Activated gamma-delta T cell (primary cell): ENCODE results near the gene DLG3.
"Not testable (repeated sequence)": the region's sequence is repeated elsewhere in the genome, so short reads cannot be mapped to it uniquely, and the experiment has no call there.

Experiments used
- DNase-seq: peaks from one replicate; lab custom pipeline; 2025; lab: John Stamatoyannopoulos, UW

The DLG3 gene

DNA sequence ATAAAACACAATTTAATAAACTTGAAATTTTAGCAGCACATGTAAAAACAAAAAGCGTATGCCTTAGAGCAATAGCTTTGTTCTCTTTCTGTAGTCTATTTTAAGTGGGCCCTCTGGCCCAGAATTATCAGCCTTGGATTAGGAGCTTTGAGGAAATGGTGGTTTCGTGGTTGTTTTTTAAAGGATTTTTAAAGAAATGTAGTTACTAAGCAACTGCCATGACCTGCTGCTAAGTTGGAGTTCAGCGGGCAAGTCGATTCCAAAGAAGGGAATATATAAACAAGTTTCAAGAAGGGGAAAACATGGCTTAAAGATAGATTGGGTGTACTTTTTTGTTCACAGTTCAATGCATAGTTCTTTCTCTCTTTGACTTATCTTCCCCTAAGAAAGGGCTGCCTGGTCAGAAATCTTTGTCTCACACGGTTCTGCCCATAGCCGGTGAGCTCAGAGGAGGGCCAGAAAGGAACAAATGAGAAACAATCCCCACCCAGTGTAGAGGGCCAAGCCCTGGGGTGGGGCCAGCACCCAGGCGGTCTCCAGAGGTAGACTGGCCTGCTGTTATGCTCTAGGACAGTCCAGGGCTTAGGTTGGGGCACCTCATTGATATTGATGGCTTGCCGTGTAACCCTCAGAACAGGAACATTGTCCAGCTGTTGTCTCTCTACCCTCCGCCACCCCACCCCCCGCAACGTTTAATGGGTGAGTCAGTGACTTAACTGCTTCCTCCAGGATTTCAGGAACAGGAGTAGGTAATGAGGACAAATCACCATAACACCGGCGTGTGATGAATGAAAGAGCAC is 32.5 kb downstream of the DLG3 start:
- DNase-seq = no peak

DNA sequence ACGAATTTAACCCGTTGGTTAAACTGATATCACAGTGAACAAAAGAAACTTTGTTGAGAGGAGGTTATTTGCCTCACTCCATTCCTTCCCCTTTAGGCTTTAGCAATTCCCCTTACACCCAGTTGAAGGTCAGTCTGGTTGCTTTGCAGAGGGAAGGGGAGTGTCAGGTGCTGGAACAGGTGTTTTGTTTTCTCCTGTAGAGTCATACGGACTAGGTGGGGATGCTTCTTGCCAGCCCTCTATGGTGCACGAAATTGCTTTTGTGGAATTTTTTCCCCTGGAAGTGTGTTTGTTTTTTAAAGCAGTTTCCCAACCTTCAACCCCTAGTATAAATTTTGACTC is 33.1 kb downstream of the DLG3 start:
- no peak for DNase-seq

DNA sequence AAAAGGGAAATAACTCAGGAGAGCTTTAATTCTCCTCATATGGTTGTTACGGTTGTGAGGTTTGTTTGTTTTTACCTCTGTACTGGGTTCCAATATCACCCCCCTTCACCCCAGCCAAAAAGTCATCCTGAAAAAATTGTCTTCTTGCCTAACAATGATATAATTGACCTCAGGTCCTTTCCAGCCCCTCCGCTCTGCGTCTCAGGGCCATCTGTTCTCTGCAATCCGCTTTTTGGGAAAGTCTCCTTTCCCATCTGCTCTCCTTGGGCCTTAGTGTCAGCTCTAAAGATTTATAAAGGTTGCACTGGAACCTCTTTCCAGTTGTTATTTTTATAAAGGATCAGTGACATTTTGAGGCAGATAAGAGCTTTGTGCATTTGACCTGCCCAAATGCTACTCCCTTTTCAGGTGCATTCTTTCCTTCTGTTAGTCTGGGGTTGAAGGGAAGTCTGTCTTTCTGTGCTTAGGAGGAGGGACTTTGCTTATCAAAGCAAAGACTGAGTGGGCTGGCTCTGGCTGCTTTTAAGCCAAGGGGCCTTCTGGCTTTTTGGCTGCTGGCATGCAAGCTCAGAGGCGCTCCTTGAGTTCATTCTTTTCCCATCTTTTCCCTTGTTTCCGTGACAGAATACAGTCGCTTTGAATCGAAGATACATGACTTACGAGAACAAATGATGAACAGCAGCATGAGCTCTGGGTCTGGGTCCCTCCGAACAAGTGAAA is 34.1 kb downstream of the DLG3 start:
- DNase-seq = no peak

DNA sequence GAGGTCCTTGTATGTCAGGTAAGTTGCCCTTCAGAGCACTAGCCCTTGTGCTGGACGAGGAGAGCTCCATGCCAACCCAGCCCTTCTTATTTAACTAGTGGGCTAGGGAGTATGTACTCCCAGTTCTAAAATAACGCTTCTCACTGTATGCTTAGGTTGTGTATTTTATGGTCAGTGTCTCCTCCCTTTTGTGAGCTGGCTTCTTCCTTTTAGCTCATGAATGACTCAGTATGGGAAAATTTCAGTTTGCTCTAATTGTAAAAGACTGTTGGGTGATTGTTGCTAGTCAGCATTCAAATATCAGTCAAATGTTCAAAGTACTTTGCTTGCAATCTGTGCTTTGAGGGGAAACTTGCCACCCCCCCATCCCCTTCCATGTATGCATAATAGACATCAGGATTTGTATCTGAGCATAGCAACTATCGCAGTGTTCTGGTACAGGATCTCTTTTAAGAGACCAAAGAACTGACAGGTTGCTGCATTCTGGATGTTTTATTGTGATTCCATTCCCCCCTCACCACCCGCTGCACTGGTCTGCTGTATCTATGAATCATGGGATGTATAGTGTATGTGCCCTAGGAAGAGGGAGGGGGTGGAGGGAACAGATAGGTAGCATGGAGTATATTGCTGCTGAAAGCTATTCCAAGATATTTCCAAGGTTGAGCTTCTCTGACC is 34.7 kb downstream of the DLG3 start:
- no peak for DNase-seq

DNA sequence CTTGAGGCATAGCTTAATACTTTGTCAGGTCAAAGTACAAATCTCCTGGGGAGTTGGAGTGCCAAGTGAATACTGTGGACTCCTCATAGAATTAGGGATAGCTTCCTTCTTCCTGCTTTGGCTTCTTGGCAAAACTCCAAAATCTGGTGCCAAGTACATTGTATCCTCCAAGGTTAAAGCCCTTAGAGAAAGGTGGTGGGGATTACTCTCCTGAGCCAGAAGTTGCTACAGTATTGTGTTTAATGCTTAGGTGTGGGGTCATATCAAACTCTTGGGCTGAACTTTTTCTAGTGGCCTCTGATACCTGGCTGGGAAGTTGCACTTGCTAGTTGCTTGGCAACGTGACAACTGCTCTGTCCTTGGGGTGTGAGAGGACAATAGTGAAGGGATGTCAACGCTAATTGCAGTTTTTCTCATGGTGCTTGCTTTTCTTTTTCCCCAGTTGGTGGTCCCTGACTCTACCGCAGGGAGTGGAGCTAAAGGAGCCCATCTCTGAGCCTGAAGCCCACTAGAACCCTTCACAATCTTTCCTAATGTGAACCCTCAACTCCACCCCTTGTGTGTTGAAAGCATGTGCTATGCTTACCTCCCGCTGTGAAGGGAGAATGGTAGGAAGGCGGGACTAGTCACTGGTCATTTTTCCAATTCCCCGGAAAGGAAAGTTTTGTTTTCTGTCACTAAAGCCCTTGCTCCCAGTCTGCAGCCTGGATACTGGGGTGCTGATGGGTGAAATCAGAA is 35.5 kb downstream of the DLG3 start:
- no peak for DNase-seq

DNA sequence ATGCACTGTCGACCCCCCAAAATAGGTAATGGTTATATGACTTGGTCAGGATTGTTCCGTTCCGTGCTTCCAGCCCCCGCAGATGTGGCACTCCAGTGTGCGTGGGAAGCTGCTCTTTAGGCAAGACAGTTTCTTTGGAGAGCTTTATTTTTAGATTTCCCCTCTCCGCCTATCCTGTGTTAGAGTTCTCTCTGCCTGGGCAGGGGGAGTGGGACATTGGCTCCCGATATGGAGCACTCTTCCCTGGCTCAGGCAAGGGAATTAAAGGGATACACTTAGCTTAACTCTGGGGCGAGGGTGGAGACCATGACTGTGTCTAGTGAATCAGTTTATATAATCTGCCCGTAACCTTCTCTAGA is 36.0 kb downstream of the DLG3 start:
- DNase-seq = no peak

DNA sequence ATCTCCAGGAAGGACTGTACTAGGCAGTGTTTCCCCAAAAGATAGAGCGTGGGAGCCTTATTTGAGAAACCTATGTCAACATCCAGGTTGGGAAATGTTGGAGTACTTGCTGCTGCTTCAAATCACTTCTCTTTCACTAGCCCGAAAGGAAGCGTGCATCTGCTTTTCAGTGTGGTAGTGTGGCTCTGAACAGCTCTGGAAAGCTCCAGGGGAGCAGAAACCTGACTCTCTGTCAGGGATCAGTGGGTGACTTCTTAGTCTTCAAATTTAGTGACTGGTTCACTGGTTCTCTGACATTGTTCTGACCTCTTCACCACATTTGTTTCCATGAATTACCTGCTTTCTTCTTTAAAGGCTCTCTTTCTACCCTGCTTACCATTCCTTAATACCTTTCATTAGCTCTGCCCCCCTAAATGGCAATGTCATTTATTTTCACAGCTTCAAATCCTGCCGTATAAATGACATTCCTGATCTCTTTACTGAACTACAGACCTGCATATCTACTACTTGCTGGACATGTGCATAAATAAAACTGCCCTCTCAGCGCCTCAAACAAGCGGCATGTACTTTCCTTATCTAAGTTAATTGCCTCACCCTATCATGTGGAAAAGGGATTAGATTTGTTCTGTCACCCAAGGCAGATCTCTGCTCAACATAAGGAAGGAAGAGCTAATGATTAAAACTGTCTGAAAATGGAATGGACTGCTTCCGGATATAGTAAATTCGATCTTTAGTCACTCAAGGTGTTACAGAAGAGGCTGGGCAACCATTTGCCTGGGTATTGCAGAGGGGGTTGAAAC is 37.0 kb downstream of the DLG3 start:
- DNase-seq = no peak

DNA sequence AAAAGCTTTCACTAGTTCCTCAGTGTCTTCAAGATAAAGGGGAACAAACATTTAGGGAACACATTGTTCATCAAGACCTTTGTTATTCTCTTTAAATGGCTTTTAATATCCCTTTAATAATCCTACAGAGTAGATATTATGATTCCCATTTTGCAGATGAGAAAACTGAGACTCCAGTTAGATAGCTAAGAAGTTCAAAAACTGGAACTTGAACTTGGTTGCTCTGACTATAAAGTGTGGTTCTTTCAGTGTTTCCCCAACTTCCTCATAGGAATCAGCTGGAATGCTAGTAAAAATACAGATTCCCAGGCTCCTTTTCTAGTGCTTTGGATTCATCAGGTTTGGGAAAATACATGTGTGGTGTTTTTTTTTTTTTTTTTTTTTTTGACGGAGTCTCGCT is 37.7 kb downstream of the DLG3 start:
- no peak for DNase-seq

DNA sequence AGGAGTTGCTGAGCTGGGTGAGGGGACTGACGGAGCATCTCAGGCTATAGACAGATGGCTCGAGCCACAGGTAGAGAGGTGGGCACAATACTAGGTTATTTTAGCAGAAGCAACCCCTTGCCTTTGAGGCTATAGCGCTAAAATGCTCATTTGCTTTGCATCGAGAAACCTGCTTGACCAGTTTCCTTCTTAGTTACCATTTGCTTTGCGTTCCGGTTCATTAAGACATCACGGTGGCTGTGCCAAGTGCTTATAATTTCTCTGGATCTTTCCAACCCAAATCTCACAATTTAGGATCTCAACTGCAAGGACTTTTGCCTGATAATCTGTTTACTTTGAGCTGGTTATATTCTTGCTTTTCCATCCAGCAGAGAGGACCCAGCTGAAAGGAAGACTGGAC is 40.8 kb downstream of the DLG3 start:
- DNase-seq = no peak

DNA sequence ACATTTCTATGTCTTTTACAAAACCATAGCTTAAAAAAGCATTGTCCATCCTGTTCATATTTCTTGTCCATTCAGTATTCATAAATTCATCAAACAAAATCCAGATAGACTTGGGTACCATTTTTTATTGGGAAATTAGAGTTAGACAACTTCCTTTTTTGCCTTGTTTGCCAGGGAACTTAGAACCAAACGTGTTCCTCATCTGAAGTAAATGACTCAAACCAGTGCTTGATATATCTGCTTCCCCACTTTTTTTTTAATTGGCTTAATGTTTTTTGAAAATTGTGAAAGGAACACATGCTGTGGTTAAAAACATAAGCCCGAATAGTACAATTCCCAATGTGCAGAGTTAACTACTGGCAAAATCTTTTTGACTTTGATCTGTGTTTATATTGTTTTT is 44.2 kb downstream of the DLG3 start:
- no peak for DNase-seq

DNA sequence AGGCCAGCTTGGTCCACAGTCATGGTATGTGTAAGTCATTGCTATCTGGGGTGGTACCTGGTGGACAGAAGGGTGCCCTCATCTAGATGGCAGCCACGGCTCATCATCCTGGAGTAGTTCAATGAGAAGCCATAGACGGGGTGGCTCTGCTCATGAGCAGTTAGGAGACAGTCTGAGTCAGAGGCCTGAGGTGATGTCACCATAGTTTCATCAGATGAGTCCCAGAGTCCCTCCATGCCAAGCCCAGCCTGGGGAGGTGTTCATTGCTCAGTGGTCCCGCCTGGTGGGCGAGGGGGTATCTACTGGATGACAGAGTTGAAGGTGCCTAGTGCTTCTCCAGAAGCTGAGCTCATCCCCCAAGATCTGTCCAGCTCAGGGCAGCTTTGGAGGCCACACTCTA is 49.8 kb downstream of the DLG3 start:
- no peak for DNase-seq

DNA sequence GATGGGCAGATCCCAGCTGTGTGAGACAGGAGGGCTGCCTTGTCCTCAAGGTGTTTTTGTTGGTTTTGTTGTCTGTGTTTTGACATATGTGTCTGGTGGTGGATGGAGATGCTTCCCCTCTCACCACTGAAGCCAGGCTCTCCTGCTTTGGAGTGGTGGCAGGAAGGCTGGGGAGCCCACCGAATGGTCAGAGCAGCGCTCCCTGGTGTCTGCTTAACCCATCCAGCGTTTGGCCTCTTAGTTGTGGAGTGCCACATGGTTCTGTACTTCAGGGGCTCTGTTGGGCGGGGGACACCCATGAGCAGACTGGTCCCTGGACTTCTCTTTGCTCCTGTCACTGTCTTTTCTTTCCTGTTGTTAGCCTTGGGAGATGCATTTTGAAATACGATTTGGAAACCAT is 51.9 kb downstream of the DLG3 start:
- DNase-seq = no peak

DNA sequence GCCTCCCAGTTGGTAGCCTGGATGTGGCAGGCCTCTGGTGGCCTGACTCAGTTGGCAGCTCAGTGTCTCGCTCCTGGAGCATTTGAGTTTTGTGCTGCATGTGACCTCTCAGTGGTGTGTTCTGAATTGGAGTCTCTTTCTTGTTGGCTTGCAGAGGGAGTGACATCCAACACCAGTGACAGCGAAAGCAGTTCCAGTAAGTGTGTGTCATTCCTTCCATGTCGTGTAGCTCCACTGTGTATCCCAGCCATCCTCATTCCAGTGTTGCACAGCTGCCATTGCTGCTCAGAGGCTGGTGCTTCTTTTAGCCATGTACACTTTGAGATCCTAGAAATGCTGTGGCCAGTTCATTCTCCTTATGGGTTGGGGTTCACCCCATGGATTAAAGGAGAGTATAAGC is 52.4 kb downstream of the DLG3 start:
- DNase-seq = no peak

DNA sequence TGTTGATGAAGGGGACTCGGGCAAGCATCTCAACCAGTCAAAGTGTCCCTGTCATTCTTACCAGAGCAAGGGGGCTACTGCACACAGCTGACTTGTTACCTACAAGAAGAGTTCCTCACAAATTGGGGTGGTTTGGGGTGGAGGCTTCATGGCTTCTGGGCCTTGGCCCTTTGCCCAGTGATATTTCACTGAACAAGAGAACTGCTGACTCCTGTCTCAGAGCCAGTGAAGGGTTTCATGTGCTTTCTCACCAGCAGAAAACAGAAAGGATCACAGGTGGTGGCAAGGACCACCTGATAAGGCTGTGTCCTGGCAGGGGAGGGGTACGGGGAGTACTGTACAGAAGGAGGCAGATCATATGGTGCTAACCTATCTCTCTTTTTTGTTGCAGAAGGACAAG is 53.5 kb downstream of the DLG3 start:
- DNase-seq = no peak

DNA sequence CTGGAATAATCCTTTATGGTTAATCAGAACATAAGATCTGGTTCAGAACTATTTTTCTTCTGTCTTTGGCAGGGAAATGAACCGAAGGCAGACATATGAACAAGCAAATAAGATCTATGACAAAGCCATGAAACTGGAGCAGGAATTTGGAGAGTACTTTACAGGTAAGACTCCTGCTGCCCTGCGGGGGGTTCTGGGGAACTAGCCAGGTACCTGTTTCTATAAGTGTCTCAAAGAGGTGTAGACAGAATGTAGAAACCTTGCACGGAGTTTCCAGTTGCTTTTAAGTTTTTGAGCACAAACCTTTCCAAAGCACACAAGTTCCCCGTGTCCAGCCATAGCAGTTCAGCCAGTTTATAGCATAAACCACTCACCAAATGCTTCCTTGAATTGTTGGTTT is 56.2 kb downstream of the DLG3 start:
- no peak for DNase-seq

DNA sequence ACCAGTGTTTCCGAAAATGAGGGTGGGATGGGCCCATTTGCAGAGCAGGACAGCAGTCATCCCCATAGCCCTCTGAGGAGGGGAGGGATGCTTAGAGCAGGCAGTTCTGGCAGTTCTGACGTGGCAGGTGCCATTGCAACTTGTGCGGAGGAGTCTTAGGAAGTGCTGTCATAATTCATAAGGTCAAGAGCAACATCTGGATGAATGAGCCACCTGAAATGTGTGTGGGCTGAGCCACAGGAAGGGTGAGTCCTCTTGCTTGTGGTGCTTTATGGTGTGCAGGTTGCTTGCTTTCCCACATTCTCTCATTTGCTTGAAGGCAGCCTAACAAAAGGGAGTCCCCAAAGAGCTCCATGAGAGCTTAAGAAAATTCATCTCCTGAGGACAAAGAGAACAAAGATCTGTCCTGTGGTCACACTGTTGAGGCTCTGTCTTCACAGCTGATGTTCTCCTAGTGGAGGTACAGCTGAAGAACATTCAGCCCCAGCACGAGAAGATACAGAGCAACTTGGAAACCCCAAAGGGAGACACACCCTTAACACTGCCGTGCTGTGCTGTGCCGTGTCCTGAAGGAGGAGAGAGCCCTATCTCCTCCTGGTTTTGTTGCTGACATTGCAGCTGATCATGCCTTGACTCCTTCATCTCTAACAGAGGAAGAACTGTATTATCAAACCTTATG is 60.3 kb downstream of the DLG3 start:
- no peak for DNase-seq

DNA sequence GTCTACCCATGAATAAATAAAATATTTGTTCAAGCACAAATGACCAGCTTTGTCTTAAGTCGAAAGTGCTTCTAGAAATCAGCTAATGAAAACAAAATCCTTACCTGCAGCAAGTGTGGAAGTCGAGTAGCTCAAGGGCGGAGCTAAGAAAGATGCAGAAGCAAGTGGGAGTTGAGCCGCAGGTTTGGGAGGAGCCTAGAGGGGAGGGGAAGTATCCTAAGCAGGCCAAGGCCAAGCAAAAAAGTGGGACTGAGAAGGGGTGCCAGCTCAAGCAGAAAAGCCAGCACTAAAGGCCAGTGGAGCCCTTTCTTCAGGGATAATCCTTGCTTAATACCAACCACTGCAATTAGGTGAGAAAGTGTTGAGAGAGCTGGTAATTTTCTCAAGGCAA is 60.8 kb downstream of the DLG3 start:
- no peak for DNase-seq

DNA sequence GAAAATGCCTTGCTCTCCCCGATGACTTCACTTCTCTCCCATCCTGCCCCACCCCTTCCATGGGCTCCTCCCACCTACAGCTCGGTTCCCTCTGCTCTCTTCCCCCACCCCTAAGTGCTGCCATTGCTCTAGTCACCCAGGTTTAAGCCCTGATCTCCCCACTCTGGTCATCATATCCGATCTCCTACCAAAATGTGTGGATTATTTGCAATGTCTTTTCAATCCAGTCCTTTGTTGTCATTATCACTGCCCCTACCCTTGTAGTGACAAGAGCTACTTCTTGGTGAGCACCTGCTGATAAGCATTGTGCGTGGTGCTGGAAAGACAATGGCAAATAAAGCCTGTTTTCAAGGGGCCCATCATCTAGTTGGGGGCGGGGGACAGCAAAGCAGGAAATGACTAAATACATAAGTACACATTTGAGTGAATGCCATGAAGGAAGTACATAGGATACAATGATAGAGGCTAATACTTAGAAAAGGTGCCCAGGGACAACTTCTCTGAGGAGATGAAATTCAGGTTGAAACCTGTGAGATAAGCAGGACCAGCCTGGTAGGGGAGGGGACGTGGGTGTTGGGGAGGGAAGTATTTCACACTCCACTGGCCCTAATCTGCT is 63.8 kb downstream of the DLG3 start:
- DNase-seq = no peak

DNA sequence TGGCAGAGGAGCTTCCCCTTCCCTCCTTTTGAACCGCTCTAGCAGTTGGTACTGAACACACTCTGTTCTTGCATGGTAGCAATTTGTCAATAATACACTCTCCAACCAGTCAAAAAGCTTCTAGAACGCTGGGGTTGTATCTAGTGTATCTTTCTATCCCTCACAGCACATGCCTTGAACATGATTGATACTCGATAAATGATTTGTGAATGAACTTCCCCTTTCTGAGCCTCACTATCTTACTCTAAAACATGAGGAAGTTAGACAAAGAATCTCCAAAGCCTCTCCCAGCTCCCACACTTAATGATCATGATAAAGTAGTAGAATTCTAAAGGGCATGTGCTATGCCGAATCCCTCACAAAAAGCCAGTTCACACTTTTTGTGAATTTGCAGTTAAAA is 64.4 kb downstream of the DLG3 start:
- no peak for DNase-seq

DNA sequence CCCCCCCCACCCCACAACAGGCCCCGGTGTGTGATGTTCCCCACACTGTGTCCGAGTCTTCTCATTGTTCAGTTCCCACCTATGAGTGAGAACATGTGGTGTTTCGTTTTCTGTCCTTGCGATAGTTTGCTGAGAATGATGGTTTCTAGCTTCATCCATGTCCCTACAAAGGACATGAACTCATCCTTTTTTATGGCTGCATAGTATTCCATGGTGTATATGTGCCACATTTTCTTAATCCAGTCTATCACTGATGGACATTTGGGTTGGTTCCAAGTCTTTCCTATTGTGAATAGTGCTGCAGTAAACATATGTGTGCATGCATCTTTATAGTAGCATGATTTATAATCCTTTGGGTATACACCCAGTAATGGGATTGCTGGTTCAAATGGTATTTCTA is 70.6 kb downstream of the DLG3 start:
- not testable (repeated sequence) for DNase-seq

DNA sequence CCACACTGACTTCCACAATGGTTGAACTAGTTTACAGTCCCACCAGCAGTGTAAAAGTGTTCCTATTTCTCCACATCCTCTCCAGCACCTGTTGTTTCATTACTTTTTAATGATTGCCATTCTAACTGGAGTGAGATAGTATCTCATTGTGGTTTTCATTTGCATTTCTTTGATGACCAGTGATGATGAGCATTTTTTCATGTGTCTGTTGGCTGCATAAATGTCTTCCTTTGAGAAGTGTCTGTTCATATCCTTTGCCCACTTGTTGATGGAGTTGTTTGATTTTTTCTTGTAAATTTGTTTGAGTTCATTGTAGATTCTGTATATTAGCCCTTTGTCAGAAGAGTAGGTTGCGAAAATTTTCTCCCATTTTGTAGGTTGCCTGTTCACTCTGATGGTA is 71.1 kb downstream of the DLG3 start:
- DNase-seq = not testable (repeated sequence)
